Left lung (tissue), 14 donors: ENCODE measurements around the gene BCL7A. TPM values are rescaled to one million over a fixed set of nuclear protein-coding genes. Genes with fewer than 3 reads are reported as not detected.
A peak's percentile ranks its signal among the peaks of the same experiment; 100 is the strongest.

Experiments used
- ATAC-seq: fragments of 200-7000 bp; cut with Tn5 transposase; one replicate; pipeline ENCODE4 v1.9.1; 2020; ENCODE audit warnings: moderate library complexity
- DNase-seq, 4 donors: peaks; one replicate each; pipeline ENCODE4 v3.0.0-alpha.2; 2013 to 2020
- H3K27ac ChIP-seq, 2 donors: fragments of 200-600 bp; sonication (generic) in 1 of 2; one replicate each; pipeline versions ENCODE4 v1.5.0 to v1.8.0; 2020 to 2021
- H3K27me3 ChIP-seq, 2 donors: fragments of 200-600 bp; sonication (generic) in 1 of 2; one replicate each; pipeline versions ENCODE4 v1.5.0 to v1.8.0; 2020 to 2021
- H3K36me3 ChIP-seq, 2 donors: fragments of 200-600 bp; sonication (generic) in 1 of 2; one replicate each; pipeline versions ENCODE4 v1.5.0 to v1.8.0; 2020 to 2021
- H3K4me1 ChIP-seq, 2 donors: fragments of 200-600 bp; one replicate each; pipeline ENCODE4 v1.8.0; 2021
- H3K4me3 ChIP-seq, 2 donors: fragments of 200-600 bp; sonication (generic) in 1 of 2; one replicate each; pipeline versions ENCODE4 v1.5.0 to v1.8.0; 2020 to 2021; ENCODE audit warnings: mild to moderate bottlenecking in 1 of 2
- H3K9me3 ChIP-seq, 2 donors: fragments of 200-600 bp; sonication (generic) in 1 of 2; one replicate each; pipeline versions ENCODE4 v1.5.0 to v1.8.0; 2020 to 2021
- intact Hi-C, 2 donors: fragments of 100-400 bp; cut with DNase I; formaldehyde crosslinking; loops; one replicate each; pipeline versions ENCODE4 v1.11.2 to v1.14.2; 2022
- long read RNA-seq, 12 donors: library from polyadenylated mRNA in 2 of 12; unstranded in 2 of 12; transcript quantifications; one replicate each; pipeline ENCODE4 v2.0.0 and lab custom pipeline, GENCODE V29; 2019 to 2026
- polyA plus RNA-seq, 6 donors: library from polyadenylated mRNA; unstranded; fragments of 120-200 nt; gene quantifications; one replicate each; pipeline ENCODE4 v1.2.1, GENCODE V29; 2013; ENCODE audit not compliant: insufficient read length in 6 of 6
- total RNA-seq, 2 donors: library from RNA; stranded (reverse); fragmentation: NEBNext Ultra II Directional; extraction: Animal tissue kit (Norgen Biotek cat#: 25700); gene quantifications; one replicate each; pipeline ENCODE4 v1.2.1, GENCODE V29; 2021
- TF ChIP-seq, protein P1 (sequence below), 2 donors: fragments of 200-600 bp; sonication (generic) in 1 of 2; IDR thresholded peaks; one replicate each; pipeline versions ENCODE4 v1.5.0 to v1.8.0; 2021; ENCODE audit warnings: antibody characterized with exemption in 2 of 2
- donor health status: DM: no; HTN: yes; CAD: no.
- donor health status: DM: no; HTN: no; CAD: no.

Gene BCL7A
- total RNA-seq (10 to 100 TPM in 1 of 2 donors, 1 to 10 TPM in 1; 7.0 to 11.1 TPM), polyA plus RNA-seq (10 to 100 TPM; 15.9 to 18.4 (median 17.3) TPM)
- long read RNA-seq, donor 1, full-length matches to known transcripts: 9 of 9 reads
- long read RNA-seq, donor 1, partial matches to known transcripts: 0 of 9 reads
- long read RNA-seq, donor 1, other reads (novel, unspliced or antisense): 0 of 9 reads
- long read RNA-seq, donor 2, full-length matches to known transcripts: 8 of 8 reads
- long read RNA-seq, donor 2, partial matches to known transcripts: 0 of 8 reads
- long read RNA-seq, donor 2, other reads (novel, unspliced or antisense): 0 of 8 reads
- long read RNA-seq, donor 3, partial matches to known transcripts: 0 of 4 reads
- long read RNA-seq, donor 3, other reads (novel, unspliced or antisense): 0 of 4 reads
- long read RNA-seq, donor 4, full-length matches to known transcripts: 5 of 6 reads
- long read RNA-seq, donor 4, partial matches to known transcripts: 1 of 6 reads
- long read RNA-seq, donor 4, other reads (novel, unspliced or antisense): 0 of 6 reads
- long read RNA-seq, donor 5, transcript BCL7A-201 (6 exons, 2,581 nt): major isoform, 8 of 28 reads
- long read RNA-seq, donor 5, partial matches to known transcripts: 20 of 28 reads
- long read RNA-seq, donor 5, other reads (novel, unspliced or antisense): 0 of 28 reads
- long read RNA-seq, donor 6, transcript BCL7A-201 (6 exons, 2,581 nt): major isoform, 13 of 13 reads
- long read RNA-seq, donor 6, partial matches to known transcripts: 0 of 13 reads
- long read RNA-seq, donor 6, other reads (novel, unspliced or antisense): 0 of 13 reads
- long read RNA-seq, donor 7, transcript BCL7A-201 (6 exons, 2,581 nt): major isoform, 6 of 6 reads
- long read RNA-seq, donor 7, partial matches to known transcripts: 0 of 6 reads
- long read RNA-seq, donor 7, other reads (novel, unspliced or antisense): 0 of 6 reads
- long read RNA-seq, donor 8, transcript BCL7A-201 (6 exons, 2,581 nt): major isoform, 9 of 10 reads
- long read RNA-seq, donor 8, partial matches to known transcripts: 0 of 10 reads
- long read RNA-seq, donor 8, other reads (novel, unspliced or antisense): 0 of 10 reads
- long read RNA-seq, donor 9: 0 reads
- long read RNA-seq, donor 10, partial matches to known transcripts: 1 of 1 reads
- long read RNA-seq, donor 10, other reads (novel, unspliced or antisense): 0 of 1 reads
- long read RNA-seq, donor 11, full-length matches to known transcripts: 22 of 34 reads
- long read RNA-seq, donor 11, partial matches to known transcripts: 12 of 34 reads
- long read RNA-seq, donor 11, other reads (novel, unspliced or antisense): 0 of 34 reads
- long read RNA-seq, donor 12, transcript BCL7A-201 (6 exons, 2,581 nt): major isoform, 9 of 23 reads
- long read RNA-seq, donor 12, partial matches to known transcripts: 14 of 23 reads
- long read RNA-seq, donor 12, other reads (novel, unspliced or antisense): 0 of 23 reads

DNA sequence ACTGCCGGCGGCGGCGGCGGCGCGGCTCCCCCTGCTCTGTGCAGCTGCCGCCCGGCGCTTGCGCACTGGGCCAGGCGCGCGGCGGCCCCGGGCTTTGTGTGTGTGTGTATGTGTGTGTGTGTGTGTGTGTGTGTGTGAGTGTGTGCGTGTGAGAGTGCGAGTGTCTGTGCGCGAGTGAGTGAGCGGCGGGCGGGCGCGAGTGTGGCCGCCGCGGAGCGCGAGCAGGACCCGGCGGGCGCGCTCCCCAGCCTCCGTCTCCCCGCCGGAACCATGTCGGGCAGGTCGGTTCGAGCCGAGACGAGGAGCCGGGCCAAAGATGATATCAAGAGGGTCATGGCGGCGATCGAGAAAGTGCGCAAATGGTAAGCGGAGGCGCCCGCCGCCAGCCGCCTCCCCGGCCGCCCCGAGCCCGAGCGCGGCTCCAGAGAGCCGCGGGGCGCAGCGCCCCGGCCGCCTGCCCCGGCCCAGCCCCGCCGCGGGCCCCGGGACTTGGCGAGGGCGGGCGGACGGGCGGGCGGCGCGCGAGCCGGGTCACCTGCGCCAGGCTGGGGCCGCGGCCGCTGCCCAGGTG is at the start of gene BCL7A:
TSS of gene BCL7A (plus strand) at position 63 of the 571 bp plus-strand sequence. CDS start at position 271, 208 bp downstream.
- peak within 1 kb of the TSS in 1 of 2 donors; percentile 81 for H3K27ac ChIP-seq
- ATAC-seq (peak; percentile 81), DNase-seq (peak in 3 of 4 donors; percentile 63 to 81 (median 78))
- TF ChIP-seq, protein P1, sequence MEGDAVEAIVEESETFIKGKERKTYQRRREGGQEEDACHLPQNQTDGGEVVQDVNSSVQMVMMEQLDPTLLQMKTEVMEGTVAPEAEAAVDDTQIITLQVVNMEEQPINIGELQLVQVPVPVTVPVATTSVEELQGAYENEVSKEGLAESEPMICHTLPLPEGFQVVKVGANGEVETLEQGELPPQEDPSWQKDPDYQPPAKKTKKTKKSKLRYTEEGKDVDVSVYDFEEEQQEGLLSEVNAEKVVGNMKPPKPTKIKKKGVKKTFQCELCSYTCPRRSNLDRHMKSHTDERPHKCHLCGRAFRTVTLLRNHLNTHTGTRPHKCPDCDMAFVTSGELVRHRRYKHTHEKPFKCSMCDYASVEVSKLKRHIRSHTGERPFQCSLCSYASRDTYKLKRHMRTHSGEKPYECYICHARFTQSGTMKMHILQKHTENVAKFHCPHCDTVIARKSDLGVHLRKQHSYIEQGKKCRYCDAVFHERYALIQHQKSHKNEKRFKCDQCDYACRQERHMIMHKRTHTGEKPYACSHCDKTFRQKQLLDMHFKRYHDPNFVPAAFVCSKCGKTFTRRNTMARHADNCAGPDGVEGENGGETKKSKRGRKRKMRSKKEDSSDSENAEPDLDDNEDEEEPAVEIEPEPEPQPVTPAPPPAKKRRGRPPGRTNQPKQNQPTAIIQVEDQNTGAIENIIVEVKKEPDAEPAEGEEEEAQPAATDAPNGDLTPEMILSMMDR (IDR thresholded peaks at IDR 0.05): no peak
- peak within 1 kb of the TSS; percentile 57 to 60 for H3K4me3 ChIP-seq
- no peaks in the 10 kb centered on the region for H3K36me3 ChIP-seq
- intact Hi-C loops: no loop called here
- H3K9me3 ChIP-seq: peaks cover 0 to 7% of the 10 kb centered on the region in 2 donors
- H3K4me1 ChIP-seq: peaks cover 5 to 24% of the 10 kb centered on the region in 2 donors
- H3K27me3 ChIP-seq: peaks cover 0 to 35% of the 10 kb centered on the region in 2 donors

DNA sequence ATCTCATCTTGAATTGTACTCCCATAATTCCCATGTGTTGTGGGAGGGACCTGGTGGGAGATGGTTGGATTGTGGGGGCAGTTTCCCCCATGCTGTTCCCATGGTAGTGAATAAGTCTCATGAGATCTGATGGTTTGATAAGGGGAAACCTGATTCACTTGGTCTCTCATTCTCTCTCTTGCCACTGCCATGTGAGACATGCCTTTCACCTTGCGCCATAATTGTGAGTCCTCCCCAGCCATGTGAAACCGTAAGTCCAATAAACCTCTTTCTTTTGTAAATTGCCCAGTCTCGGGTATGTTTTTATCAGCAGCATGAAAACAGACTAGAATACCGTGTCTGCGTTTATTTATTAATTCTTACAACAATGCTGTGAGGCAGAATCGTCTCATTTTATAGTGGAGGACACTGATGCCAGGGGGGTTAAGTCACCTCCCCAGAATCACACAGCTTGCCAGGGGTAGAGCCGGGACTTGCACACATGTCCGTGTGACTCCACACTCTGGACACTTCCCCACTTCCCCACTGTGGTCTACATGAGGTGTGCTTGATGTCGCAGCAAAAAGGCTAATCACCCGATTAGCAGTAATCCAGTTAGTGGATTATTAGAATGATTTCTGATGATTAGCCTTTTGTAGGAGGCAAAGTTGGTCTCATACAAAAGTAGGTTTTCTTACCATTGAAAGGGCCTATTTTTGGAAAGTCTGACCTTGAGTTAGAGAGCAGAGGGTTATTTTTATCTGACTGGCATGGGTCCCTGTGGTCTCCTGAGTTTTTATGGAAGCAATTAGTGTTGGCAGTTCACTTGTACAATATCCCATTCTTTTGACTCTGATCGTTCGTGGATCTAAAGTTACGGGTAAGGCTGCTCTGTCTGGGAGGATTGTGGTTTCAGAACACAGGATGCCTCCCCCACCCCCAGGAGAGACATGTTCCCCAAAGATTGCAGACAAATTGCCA is 47.4 kb upstream of the BCL7A start:
- ATAC-seq: no peak
- Histone ChIP-seq H3K9me3 (peaks cover 0 to 7% of the 10 kb centered on the region in 2 donors), H3K27me3 (no peaks in the 10 kb centered on the region), H3K4me1 (peaks cover 0 to 2% of the 10 kb centered on the region in 2 donors), H3K27ac (no peak overlapping the region), H3K4me3 (no peak overlapping the region), H3K36me3 (no peaks in the 10 kb centered on the region)
- TF ChIP-seq, protein P1 (IDR thresholded peaks at IDR 0.05): no peak
- DNase-seq: no peak
- intact Hi-C loops: no loop called here

DNA sequence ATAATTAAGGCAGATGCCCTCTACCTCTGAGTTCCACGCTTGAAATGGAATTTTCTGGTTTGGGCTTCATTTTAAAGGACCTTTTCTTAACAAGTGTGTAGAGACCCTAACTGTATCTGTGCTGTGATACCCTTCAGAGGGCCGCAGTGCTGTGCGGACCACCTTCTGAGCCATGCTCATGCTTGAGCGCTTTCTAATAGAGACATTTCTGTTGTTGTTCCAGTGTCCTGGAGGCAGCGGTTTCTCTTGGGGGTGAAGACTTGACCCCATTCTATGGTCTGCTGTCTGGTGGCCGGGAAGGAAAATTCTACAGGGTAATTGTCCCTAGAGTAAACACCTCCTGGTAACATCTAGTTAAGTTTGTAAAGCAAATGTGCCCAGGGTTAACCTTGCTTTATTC is 46.7 kb upstream of the BCL7A start:
- no peak for ATAC-seq
- Histone ChIP-seq H3K4me1 (no peaks in the 10 kb centered on the region), H3K9me3 (peaks cover 0 to 7% of the 10 kb centered on the region in 2 donors), H3K27ac (no peak overlapping the region), H3K27me3 (no peaks in the 10 kb centered on the region), H3K4me3 (no peak overlapping the region), H3K36me3 (no peaks in the 10 kb centered on the region)
- TF ChIP-seq, protein P1 (IDR thresholded peaks at IDR 0.05): no peak
- DNase-seq: no peak
- intact Hi-C loops: no loop called here

DNA sequence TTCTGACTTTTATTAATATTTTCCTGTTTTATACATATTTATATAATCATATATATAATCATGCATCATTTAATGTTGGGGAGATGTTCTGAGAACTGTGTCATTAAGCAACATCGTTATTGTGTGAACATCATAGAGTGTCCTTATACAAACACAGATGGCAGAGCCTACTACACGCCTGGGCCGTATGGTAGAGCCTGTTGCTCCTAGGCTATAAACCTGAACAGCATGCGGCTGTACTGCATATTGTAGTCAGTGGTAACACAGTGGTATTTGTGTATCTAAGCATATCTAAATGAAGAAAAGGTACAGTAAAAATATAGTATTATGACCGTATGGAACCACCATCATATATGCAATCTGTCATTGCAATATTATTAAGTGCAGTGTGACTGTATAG is 44.7 kb upstream of the BCL7A start:
- intact Hi-C loops: no loop called here
- H3K4me1 ChIP-seq: no peaks in the 10 kb centered on the region
- TF ChIP-seq, protein P1 (IDR thresholded peaks at IDR 0.05): no peak
- ATAC-seq (no peak), DNase-seq (no peak)
- no peaks in the 10 kb centered on the region for H3K36me3 ChIP-seq
- no peak overlapping the region for H3K27ac ChIP-seq
- H3K4me3 ChIP-seq: no peak overlapping the region
- peaks cover 0 to 7% of the 10 kb centered on the region in 2 donors for H3K9me3 ChIP-seq
- no peaks in the 10 kb centered on the region for H3K27me3 ChIP-seq
